ENCODE results near the gene PAFAH2. TPM values are rescaled to one million over a fixed set of nuclear protein-coding genes. Genes with fewer than 3 reads are reported as not detected.
"Not testable (repeated sequence)": the region's sequence is repeated elsewhere in the genome, so short reads cannot be mapped to it uniquely, and the experiment has no call there.

Gene PAFAH2
- total RNA-seq, 1 experiment from 2014 or later, result 6.7 TPM

- Histone ChIP-seq H3K27ac (ENCODE audit: low read depth, low read length, poor library complexity, severe bottlenecking) (no peak overlapping the region), H3K9me3 (ENCODE audit: low read depth, low read length, poor library complexity, severe bottlenecking) (no peaks in the 10 kb centered on the region), H3K4me1 (ENCODE audit: insufficient read depth, low read length, poor library complexity, severe bottlenecking) (no peaks in the 10 kb centered on the region), H3K4me3 (ENCODE audit: low read depth, low read length, poor library complexity, severe bottlenecking) (no peak overlapping the region), H3K27me3 (replicated peaks; ENCODE audit: insufficient read depth, low read depth, low read length, poor library complexity) (no peaks in the 10 kb centered on the region), H3K36me3 (ENCODE audit: insufficient read depth, low read length, poor library complexity, severe bottlenecking) (no peaks in the 10 kb centered on the region)
- TF ChIP-seq CTCF (conservative IDR thresholded peaks at IDR 0.05; ENCODE audit: low read depth, low read length) (no peak), EZH2 (IDR thresholded peaks at IDR 0.05; ENCODE audit: borderline replicate concordance, low read depth, low read length, poor library complexity, severe bottlenecking) (no peak)
- POLR2A ChIA-PET (ENCODE audit: low non-redundant PET), result no interaction called here
- no TSS peak for BruUV-seq (replicated peaks)
- CTCF ChIA-PET, result interaction anchor here (0.5 to 0.6 kb wide), 2 partner anchors 12 to 53 kb away, joined by 3 read pairs; partner anchors contain the start of gene PAFAH2
- intact Hi-C loops (cut with micrococcal nuclease; ENCODE audit: unreplicated experiment), result no loop called here
- DNase-seq (ENCODE audit: low spot score), result peak; percentile 33
These were observed 52.9 kb downstream of the PAFAH2 start for GRCh38 chr1:25944986-25945385.

GRCh38 chr1:25943511-25943910, 54.4 kb downstream of the PAFAH2 start:
- H3K27ac ChIP-seq (ENCODE audit: low read depth, low read length, poor library complexity, severe bottlenecking); intact Hi-C loops (cut with micrococcal nuclease; ENCODE audit: unreplicated experiment); H3K4me1 ChIP-seq (ENCODE audit: insufficient read depth, low read length, poor library complexity, severe bottlenecking); H3K36me3 ChIP-seq (ENCODE audit: insufficient read depth, low read length, poor library complexity, severe bottlenecking); H3K27me3 ChIP-seq (replicated peaks; ENCODE audit: insufficient read depth, low read depth, low read length, poor library complexity); POLR2A ChIA-PET (ENCODE audit: low non-redundant PET); CTCF ChIA-PET; DNase-seq (ENCODE audit: low spot score); H3K9me3 ChIP-seq (ENCODE audit: low read depth, low read length, poor library complexity, severe bottlenecking); H3K4me3 ChIP-seq (ENCODE audit: low read depth, low read length, poor library complexity, severe bottlenecking); BruUV-seq (replicated peaks): not testable (repeated sequence)

- ChIA-PET CTCF (no interaction called here), POLR2A (ENCODE audit: low non-redundant PET) (no interaction called here)
- Histone ChIP-seq H3K27ac (ENCODE audit: low read depth, low read length, poor library complexity, severe bottlenecking) (no peak overlapping the region), H3K4me1 (ENCODE audit: insufficient read depth, low read length, poor library complexity, severe bottlenecking) (no peaks in the 10 kb centered on the region), H3K27me3 (replicated peaks; ENCODE audit: insufficient read depth, low read depth, low read length, poor library complexity) (no peaks in the 10 kb centered on the region), H3K9me3 (ENCODE audit: low read depth, low read length, poor library complexity, severe bottlenecking) (no peaks in the 10 kb centered on the region), H3K4me3 (ENCODE audit: low read depth, low read length, poor library complexity, severe bottlenecking) (no peak overlapping the region), H3K36me3 (ENCODE audit: insufficient read depth, low read length, poor library complexity, severe bottlenecking) (no peaks in the 10 kb centered on the region)
- no peak for DNase-seq (ENCODE audit: low spot score)
- TF ChIP-seq EZH2 (IDR thresholded peaks at IDR 0.05; ENCODE audit: borderline replicate concordance, low read depth, low read length, poor library complexity, severe bottlenecking) (no peak), CTCF (conservative IDR thresholded peaks at IDR 0.05; ENCODE audit: low read depth, low read length) (no peak)
- BruUV-seq (replicated peaks), result no TSS peak
- intact Hi-C loops (cut with micrococcal nuclease; ENCODE audit: unreplicated experiment), result no loop called here
These were observed 60.9 kb downstream of the PAFAH2 start for GRCh38 chr1:25936947-25937346.

All from A673 (cell line).